Measurements from ENCODE around the gene ANKRD39.
A peak's percentile ranks its signal among the peaks of the same experiment; 100 is the strongest.
"Not testable (repeated sequence)": the region's sequence is repeated elsewhere in the genome, so short reads cannot be mapped to it uniquely, and the experiment has no call there.

The ANKRD39 gene, protein sequence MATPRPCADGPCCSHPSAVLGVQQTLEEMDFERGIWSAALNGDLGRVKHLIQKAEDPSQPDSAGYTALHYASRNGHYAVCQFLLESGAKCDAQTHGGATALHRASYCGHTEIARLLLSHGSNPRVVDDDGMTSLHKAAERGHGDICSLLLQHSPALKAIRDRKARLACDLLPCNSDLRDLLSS

DNA sequence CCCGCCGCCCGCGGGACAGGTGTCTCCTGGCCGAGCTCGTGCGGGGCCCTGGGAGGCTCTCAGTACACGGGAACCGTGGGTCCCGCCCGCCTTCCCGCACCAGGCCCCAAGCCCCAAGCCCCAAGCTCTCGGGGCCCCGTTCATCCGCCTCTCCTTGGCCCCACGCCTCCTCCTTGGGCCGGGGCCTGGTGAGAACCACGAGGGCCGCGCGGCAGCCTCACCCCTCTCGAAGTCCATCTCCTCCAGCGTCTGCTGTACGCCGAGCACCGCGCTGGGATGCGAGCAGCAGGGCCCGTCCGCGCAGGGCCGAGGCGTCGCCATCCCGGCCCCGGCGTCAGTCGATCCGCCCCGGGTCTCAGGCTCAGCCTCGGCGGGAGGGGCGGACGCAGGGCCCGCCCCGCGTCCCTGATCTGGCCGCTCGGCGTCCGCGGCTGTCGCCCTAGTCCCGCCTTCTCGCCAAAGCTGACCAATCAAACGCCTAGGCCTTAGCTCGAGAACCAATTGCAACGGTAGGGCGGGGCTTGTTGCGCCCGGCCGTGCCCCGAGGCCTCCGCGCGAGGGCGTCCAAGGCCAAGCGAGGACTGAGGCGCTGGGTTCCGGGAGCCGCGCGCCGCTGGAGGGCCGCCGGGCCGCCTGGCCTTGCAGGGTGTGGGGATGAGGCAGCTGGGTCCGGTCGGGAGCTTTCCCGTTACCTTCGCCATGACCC is at the start of gene ANKRD39:
Gene ANKRD39 (minus strand): TSS at position 350 of the 706 bp plus-strand sequence. CDS start 29 bp downstream, at position 321.
- peak; percentile 99 for DNase-seq

DNA sequence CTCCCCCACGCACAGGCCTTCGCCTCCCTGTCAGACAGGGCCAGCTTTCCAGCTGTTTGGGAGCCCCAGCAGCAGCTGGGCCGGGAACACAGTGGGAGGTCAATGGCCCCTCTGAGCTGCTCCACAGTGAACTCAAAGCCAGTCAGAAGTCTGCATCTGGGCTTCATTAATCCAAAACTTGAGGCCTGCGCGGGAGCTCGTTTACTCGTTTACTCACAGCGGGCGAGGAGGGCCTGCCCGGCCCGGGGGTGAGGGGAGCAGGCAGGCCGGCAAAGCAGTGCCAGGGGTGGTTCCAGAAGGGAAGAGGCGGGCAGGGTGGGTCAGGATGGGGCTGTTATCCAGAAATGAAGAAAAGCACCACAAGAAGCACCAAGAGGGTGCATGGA is 48.9 kb upstream of the ANKRD39 start:
- no peak for DNase-seq

DNA sequence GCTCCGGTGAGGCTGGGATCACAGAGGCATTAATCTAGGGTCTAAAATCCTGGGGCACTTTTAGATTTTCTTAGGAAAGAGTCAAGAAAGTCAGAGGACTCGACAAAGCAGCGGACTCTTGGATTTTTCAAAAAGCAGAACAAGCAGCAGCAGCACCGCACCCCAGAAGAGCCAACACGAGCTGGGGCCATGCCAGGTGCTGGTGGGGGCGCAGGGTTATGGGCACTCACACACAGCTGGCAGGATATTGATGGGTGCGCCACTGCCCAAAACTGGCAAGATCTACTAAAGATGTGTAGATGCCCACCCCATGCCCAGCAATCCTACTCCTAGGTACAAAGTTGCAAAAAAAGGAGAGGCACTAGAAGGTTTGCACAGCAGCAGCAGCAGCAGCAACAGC is 46.0 kb upstream of the ANKRD39 start:
- DNase-seq, result no peak

DNA sequence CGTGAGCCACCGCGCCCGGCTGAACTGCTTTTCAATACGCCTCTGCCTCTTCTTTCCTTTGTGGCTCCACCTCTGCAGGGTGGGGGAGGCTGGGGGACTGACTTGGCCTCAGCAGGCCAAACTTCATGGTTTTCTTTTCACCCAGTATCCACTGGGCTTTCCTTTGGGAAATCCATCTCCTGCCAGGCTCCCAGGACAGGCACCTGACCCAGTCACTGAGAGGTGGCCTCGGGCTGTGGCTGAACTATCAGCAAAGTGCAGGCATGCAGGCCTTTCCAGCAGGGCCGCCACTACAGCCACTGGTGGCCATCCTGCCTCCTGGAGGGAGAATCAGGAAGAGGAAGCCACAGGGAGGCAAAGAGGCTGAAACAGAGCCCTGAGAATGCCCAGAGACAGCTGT is 45.5 kb upstream of the ANKRD39 start:
- DNase-seq, result no peak

DNA sequence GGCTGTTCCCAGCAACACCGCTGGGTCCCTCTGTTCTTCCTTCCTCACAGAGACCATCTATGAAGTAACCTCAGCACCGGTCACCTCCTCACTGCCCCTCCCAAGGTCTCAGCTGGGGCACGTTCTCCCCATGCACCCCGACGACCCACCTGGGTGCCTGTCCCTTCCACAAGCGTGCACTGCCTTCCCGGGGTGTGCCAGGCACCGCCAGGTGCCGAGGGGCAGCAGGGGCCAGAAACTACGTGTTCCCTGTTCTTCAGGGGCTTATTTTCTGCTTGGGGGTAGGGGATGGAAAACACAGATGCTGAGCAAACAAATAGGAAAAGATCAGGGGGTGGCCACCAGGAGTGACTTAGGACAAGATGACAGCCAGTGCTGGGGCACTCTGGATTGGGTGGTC is 42.4 kb upstream of the ANKRD39 start:
- no peak for DNase-seq

DNA sequence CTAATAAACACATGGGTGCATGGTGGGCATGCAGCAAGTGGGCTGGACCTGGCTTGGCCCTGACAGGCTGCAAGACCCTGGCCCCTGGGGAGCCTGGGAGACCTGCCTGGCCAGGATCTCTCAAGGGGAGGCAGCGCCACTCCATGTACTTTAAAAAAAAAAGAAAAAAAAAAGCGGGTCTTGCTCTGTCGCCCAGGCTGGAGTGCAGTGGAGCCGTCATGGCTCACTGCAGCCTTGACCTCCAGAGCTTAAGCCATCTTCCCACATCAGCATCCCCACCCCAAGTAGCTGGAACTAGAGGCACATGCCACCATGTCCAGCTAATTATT is 41.6 kb upstream of the ANKRD39 start:
- no peak for DNase-seq

DNA sequence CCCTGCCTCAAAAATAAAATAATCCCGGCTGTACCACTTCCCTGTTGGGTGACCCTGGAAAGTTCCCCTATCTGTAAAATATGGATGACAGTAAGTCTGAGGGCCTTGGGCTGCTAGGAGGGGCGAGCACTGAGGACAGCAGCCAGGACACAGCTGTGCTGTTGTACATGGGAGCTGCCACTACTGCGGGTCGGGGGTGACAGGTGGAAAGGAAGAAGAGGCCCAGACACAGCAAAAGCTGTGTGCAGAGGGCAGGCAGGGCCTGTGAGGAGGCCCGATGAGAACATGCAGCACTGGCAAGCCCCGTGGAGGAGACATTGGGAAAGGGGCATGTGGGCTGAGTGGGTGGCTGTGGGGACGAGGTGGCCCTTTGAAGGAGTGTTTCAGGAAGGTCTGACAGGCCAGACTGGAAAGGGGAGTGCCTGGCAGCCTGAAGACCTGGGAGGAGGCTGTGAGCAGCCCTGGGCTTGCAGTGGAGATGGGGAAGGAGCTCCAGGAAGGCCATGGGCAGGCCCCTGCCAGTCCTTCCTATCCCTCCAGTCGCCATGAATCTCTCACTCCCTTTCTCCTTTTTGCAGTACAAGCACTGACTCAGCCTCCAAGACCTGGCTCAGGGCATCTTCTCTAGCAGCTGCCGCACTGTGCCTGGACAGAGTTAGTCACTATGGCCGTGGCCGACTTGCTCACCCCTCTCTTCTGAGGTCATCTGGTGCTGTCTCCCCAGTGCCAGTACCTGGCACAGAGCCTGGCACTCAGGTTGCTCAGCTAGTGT is 41.0 kb upstream of the ANKRD39 start:
- DNase-seq, result no peak

DNA sequence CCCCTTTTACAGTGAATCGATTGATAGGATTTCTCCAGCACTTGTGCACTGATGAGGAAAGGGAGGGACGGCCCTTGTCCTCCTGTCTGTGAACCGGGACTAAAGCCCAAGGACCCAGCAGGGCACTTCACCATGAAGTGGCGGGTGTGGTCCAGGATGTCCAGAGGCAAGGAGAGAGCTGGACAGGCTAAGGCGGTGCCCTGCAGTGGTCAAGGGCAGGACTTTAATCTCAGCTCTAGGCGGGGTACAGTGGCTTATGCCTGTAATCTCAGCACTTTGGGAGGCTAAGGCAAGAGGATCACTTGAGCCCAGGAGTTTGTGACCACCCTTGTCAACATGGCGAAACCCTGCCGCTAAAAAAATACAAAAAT is 40.3 kb upstream of the ANKRD39 start:
- no peak for DNase-seq

DNA sequence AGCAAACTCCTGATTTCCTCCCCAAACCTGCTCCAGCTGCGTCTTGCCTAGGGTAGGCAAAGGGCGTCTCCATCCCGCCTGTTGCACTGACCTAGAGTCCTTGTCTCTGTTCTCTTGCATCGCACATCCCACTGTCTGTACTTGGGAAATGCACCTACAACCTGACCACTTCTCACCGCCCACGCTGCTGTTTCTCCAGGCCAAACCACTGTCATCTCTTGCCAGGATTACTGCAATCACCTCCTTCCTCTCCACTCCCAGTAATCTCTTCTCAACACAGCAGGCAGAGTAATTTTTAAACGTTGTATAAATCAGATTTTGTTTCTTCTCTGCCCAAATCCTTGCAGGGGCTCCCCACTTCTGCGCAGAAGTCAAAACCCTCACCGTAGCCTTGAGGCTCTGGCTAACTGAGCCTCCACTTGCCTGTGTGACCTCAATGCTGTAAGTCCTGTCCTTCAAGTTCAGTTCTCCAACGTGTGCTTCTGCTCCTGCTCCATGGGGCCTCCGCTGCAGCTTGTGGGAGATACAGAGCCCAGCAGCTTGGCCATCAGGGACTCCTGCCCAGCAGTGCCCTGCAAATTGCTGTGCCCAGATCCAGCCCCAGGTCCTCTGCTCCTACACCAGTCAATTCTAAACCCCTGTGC is 39.8 kb upstream of the ANKRD39 start:
- DNase-seq, result no peak

DNA sequence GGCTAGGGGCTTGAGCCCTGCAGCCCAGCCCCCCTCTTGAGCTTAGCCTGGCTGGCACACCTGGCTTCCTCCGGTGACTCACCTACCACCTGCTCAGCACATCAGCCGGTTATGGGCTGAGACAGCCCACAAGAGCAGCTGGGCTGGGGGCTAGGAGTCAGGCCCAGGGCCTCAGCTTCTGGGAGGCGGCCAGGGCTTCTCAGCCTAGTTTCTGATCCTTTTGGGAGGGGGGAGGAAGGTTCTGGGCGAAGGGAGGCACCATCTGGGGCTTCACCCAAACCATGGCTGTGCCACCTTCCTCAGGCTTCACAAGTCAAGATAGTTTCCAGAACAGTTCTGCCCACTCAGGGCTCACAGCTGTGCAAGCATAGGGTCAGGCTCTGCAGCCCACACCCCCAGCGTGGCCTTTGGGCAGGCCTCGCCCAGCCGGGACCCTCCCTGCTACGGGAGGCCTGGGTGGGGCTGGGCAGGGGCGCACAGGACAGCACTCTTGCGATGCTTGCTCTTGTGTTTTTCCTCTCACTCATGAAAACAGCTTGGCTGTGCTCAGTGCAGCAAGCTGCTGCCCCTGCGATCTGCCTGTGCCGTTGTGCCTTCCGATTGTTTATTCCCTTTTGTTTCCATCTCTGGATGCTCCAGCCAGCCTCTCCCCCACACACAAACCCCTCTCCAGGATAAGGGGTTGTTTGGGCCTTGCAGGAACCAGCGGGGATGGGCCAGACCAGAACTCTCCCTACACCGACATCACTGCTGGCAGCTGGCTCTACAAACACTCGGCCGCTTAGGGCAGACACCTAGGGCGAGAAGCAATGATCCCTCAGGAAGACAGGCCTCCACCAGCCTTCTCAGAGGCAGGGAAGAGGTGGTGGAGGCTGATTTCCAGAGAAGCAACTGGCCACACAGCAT is 38.2 kb upstream of the ANKRD39 start:
- DNase-seq, result no peak

DNA sequence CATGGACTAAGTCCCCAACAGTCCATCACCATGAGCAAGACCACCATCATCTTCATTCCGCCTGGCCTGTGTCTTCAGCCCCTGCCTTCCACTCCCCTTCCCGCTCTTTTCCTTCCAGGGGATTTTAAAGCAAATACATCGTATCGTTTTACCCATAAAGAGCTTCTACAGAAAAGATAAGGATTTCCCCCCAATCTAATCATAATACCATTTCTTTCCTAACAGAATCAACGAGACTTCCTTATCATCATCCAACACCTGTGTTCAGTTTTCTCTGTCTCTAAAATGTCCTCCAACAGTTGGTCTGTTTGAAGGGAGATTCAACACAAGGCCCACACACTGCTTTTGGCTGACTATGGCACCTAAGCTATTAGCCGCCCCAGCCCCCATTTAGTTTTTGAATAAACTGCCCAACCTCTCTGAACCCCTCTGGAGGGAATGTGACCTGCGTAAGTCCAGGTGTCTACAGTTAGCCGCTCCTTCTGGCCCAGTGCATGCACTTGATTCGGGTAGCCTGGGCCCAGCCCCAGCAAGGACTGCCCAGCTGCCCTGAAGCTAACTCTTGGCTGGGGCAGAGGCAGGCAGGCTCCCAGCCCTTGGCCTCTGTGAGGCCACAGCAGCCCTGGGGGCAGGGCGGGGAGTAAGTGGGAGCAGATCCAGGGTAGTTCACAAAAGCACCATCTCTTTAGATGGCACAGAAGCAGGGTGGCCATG is 37.4 kb upstream of the ANKRD39 start:
- no peak for DNase-seq

DNA sequence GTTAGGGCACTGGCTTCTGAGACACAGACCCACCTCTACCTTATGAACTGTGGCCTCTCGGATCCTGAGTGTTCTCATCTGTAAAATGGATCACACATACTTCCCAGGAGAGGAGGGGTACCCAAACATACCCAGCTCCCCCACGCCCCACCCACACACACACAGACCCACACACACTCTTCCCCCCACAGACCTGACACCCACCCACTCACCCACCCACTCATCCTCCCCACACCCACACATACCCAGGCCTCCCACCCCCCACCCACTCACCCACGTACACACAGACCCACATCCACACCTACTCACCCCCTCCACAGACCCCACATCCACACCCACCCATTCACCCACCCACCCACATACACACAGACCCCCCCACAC is 36.3 kb upstream of the ANKRD39 start:
- DNase-seq, result no peak

DNA sequence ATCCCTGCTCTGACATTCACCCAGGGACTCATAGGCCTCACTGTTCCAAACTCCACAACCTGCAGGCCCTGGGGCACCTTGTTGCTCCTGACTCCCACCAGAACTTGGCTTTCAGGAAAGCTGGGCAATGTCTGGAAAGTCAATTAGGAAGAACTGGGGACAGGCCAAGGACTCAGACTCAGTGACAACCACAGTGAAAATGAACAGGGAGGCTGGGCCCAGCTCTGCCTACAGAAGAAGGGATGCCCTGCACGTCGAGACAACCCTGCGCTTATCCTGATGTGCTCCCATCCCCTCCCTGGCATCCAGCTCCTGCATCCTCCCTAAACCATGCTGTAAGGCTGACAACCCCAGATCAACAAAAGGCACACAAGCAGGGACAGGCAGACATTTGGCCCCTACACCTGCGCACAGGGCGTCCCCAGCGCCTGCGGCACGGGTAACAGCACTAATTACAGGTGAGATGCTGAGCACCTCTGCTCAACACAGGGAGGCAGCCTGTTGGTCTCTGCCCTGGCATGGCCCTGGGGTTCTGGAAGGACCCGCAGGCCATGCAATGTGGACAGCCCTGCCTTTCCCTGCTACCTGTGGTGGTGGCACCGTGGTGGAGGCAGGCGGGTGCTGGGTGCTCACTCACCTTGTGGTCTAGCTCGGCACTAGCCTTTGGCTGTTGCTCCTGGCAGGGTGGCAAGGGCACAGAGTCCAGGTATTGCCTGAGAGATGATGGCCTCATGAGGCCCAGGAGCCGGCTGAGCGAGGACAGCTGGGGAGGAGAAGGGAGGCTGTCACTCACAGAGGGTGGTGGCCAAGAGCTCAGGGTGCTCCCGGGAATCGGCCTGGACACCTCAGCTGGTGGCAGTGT is 35.7 kb upstream of the ANKRD39 start:
- no peak for DNase-seq

DNA sequence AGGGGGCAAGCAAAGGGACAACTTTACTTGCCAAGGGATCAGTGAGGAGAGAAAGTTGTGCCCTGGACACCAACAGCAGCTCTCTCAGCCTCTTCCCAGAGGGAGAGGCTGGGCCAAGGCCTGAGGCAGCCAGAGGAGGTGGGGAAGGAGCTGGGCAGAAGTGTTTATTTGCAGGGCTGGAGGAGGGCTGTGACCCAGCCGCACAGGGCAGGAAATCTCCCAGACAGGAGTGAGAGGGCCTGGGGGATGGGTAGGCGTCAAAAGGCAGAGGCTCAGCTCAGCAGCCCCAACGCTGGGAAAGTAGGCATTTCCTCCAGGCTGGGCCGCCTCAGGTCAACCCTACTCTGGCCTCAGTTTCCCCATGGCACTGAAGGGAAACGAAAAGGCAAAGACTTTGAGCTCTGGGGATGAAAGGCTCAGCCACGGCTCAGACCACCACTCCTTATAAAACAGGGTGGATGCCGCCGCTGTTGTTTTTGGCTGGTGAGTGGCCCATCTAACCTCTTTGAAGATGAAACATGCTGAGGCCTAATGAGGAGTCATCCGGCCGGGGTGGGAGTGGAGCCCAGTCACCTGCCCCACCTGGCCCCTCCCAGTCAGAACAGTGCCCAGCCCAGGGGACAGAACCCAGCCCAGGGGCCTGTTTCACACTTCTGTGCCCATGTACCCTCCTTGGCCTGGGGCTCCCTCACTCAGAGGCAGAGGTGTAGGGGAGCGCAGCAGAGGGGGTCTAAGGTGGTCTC is 33.9 kb upstream of the ANKRD39 start:
- peak; percentile 30 for DNase-seq

DNA sequence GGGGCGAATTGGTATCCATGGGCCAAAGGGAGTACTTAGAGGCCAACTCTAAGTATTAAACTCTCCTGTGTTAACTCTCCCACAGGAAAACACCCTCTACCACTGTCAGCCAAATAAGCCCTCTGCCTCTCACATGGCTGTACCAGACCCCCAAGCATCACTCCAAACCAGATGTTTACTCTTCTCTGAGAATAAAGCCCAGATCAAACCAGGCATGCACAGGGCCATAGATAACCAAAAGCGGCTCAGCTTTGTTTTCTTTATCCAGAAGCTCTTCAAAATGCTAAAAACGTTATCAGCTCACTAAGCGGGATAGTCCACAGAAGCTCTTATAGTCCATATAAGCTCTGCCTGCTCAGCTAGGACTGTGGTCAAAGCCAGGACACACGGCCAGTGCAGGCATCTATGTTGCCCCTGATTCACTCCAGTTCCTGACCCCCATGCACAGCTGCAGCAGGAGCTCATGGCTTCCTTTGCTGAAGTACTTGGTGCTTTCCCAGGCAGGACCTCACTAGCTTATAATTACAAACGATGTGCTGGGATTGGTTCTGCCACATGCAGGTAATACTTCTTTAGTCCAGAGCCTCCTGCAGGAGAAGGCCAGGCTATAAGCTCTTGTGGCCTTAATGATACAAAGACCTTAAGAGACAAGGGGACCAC is 33.0 kb upstream of the ANKRD39 start:
- no peak for DNase-seq

DNA sequence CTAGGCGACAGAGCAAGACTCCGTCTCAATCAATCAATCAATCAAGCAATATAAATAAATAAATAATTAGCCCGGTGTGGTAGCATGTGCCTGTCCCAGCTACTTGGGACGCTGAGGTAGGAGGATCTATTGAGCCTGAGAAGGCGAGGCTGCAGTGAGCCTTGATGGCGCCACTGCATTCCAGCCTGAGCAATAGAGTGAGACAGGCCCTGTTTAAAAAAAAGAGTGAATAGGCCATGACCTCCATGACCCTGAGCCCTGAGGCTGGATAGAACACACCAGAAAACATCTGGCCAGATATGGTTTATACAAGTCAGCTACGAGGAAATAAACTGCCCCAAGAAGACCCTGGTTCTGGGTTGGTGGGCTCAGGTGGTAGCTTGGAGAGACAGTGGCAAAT is 32.4 kb upstream of the ANKRD39 start:
- no peak for DNase-seq

DNA sequence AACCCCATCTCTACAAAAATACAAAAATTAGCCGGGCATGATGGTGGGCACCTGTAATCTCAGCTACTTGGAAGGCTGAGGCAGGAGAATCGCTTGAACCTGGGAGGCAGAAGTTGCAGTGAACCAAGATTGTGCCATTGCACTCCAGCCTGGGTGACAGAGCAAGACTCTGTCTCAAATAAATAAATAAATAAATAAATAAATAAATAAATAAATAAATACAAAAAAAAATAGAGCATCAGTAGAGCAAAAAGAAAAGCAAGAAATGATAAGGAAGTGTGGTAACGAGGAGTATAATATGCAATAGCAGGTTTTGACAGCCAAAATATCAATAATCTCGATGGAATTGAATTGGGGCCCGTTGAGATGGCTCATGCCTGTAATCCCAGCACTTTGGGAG is 31.7 kb upstream of the ANKRD39 start:
- not testable (repeated sequence) for DNase-seq

DNA sequence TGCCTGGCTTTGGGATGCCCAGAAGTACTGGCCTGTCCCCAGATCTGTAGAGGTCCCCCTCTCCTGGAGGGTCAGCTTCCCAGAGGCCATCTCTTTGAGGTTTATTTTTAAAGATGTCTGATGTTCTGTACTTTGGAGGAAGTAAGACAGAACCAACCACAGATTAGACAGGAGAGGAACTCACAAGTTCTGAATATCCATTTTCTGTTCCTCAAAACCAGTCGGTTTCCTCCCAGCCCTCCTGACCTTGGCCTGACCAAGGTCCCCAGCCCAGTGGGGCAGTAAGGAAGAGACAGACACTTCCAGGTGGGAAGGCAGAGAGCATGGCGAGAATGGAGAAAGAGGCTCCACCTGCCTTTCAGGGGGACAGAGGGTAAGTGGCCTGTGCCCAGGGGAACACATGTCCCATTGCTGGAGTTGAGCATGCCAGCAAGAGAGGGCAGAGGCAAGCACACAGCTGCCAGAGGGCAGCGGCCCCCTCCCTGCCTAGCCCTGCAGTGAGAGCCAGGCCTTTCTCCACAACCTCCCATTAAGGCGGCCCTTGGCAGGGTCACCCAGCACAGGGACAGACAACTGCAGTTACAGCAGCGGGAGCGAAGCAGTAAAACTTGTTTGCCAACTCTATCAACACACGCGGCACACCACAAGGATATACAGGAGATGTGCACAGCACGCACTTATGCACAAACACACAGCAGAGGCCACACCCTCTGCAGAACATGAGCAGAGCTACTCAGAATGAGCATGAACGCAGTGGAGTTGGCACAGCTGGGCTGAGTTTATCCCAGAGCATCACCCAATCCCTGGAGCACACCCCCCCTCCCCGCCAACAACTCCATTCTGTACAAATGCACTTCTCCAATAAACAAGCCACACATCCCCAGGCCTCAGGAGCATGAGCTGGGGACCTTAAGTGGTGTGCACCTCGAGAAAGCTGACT is 30.5 kb upstream of the ANKRD39 start:
- no peak for DNase-seq
